NK-92 treated with Interleukin-12 subunit alpha and Interleukin-12 subunit beta, amount 100 ng/mL, for 24 hours (cell line): ENCODE measurements around the gene RFNG.

Experiments used
- DNase-seq: peaks from one replicate; lab custom pipeline; 2025; lab: John Stamatoyannopoulos, UW

The RFNG gene, protein sequence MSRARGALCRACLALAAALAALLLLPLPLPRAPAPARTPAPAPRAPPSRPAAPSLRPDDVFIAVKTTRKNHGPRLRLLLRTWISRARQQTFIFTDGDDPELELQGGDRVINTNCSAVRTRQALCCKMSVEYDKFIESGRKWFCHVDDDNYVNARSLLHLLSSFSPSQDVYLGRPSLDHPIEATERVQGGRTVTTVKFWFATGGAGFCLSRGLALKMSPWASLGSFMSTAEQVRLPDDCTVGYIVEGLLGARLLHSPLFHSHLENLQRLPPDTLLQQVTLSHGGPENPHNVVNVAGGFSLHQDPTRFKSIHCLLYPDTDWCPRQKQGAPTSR

DNA sequence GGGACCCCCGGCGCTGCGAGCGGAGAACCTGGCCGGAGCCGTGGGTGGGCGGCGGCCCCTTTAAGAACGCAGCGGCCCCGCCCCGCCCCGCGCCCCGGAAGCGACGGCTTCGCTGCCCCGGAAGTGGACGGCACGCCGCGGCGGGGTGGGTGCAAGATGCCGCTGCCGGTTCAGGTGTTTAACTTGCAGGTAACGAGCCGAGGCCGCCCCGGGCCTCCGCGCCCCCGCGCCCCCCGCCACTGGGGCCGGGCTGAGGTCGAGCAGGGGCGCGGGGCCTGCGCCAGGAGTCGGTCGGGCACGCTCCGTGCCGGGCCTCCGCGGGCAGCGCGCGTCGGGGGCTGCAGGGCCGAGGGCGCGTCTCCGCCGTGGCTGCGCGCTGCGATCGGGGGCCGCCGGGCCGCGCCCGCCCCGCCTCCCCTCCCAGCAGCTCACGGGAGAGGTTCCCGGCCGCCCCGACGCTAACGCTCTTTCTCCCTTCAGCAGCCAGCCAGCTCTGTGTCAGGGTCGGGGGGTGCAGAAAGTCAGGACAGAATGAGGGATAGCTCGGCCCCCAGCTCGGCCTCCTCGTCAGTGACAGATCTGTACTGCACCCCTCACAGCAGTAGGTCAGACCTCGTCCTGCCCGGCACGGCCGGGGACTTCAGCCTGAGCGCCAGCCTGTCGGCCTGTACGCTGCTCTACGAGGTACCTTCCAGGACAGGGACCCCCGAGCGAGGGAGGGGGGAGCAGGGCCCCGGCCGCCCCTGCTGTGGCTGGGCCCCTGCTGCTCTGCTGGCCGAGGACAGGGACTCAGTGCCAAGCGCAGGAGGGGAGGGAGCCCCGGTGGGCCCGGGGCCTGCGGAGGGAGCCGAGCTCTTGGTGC lies at the start of gene RFNG, which contains the start of gene GPS1:
RFNG (minus strand) TSS at position 36 of the 862 bp plus-strand sequence. CDS start 45 bp downstream, outside the sequence.
GPS1 (plus strand) TSS at position 123 of the 862 bp plus-strand sequence; CDS start at position 157, 34 bp downstream.
- peak; percentile 48 for DNase-seq

DNA sequence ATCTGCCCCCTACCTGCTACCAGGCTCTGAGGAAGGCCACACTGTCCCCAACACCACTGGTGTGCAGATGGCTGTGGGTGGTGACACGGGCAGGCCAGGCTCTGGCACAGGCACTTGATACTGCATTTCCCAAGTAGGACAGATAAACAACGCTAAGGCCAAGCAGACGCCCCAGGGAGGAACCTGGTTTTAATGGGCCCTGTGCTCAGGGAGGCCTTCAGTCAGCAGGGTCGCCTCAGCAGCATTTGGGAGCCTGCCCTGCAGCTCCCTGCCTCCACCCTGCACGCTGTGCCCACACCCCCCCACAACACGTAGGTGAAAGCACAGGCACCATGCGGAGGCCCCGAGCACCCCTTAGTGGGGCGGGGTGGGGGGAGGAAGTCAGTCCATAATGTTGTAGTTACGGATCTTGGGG lies 49.7 kb upstream of the RFNG start:
- DNase-seq = no peak

DNA sequence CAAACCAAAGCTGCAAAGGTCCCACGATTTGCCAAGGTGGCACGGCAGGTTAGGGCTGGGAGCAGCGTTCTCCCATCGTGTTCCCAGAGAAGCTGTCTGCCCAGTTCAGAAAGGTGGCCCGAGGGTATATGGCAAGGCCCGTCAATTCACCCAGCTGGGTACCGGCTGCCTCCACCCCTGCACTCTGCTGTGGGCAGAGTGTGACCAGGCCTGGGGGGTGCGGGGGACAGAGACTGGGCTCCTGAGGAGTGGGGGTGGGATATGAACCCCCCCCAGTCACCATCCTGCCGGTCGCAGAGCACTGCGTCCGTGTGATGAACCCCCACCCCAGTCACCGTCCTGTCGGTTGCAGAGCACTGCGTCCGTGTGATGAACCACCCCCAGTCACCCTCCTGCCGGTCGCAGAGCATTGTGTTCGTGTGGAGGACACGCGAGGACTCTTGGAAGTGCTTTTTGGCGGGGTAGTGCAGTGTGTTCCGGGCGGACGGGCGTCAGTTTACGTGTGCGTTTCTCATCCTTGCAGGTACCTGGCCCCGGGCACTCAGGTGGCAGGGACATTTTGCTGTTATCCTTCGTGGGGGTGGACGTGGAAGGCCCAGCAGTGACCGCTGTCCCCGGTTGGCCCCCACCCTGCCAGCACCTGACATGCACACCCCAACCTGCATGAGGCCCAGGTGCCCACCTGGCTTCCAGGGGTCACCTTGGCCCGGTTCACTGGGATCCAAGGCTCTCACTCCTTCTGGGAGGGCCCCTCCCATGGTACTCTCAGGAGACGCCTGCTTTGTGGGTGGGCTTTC lies 49.1 kb upstream of the RFNG start:
- no peak for DNase-seq

DNA sequence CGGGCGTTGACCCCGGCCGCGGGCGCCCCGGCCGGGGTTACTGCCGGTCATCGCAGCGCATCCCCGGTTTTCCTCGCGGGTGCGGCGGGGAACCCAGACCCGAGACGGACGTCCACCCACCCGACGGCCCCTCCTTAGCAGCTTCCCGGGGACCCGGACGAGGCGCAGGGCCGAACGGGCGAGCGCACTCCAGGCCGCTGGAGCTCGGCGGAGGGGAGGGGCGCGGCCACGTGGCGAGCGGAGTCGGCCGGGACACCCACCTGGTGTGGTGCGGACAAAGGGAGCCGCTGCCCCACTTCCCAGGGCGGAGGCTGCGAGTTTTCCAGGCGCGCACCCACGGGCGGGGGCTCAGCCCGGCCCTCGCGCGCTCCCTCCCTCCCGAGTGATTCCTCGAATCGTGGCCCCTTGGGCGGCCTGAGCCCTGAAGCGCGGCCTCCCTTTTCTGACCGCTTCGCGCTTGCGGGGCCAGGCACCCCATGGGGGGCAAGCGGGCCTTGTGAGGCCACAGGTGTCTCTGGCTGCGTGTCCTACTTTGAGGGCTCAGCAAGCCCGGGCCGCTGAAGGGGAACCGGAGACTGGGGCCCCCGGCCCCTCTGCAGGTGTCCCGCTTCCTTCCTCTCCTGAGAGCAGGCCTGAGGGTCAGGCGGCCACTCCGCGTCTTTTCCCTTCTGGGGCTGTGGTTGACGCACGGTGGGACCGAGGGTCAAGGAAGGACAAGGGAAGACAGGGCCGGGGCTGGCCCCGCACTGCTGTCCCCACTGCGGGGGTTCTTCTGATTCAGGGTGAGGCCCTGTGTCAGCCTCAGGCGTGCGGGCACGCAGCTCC lies 47.5 kb upstream of the RFNG start:
- DNase-seq = no peak

DNA sequence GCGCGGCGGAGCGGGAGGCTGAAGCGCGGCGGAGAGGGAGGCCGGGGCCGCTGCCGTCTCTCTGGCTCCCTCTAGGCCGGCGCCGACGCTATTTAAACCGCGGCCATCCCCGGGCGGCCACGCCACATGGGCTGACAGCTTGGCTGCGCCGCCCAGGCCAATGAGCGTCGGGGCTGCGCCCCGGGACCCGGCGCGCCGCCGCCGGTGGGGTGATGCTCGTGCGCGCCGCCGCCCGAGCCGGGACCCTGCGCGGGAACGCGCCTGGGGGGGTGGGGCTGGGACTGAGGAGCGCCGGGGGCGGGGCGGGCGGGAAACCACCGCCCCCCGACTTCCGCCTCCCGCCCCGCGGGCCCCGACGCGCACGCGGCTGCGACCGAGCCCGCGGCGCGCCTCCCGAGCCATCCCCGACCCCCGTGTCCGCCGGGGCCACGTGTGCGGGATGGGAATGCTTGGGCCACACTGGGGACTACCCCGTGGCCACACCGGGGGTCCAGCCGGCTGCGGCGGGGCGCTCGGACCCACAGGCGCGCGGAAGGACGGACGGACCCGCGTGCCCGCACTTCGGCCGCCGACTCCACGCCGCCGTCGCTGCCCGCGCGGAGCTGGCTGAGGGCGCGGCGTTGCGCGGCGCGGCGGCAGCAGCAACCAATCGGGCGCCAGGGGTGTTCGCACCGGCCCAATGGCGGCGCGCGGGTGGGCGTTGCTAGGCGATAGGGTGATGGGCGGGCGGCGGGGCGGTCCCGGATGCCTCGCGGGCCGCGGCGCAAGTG lies 46.7 kb upstream of the RFNG start, which contains the start of gene FASN:
FASN (minus strand) TSS at position 68 of the 770 bp plus-strand sequence. CDS start 1,791 bp downstream, outside the sequence.
- DNase-seq = peak; percentile 88

DNA sequence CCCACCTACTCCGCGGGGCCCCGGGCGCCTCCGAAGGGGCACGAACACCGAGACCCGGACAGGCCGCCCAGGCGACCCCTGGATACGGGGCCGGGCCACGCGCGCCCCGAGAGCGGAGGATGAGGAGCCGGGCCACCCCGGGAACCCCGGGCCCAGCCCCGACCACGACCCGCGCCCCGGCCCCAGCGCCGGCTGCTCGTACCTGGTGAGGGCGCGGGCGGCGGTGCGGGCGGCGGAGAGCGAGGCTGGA lies 46.2 kb upstream of the RFNG start:
- no peak for DNase-seq

DNA sequence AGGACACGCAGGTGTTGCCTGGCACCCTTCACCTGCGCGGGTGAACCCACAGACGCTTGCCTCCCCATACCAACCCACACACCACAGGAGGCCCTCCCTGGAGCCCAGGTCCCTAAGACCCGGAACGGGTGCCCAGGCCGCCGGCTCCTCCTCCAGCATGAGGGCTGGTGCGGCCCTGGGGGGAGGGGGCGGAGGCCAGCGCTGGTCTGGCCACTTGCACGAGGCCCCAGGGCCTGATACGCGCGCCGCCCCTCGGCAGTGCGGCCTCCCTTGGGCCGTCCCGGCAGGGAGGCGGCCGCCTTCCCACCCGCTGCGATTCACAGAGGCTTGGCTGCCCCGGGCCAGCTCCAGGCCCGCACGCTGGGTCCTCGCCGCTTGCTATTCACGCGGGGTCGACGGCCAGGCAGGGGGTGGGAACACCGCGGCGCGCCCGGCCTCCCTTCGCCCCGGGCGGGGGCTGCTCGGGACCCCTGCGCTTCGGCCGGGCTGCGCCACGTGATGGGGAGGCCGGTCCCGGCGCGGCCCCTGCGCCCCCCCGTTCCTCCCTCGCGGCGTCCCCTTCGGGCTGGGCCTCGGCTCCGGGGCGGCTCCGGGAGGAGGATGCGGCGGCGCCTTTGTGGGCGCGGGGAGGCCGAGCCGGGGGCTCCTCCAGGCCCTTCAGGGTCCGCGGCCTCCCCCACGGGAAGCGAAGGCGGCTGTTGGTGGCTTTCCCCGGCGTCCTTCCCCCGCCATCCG lies 45.7 kb upstream of the RFNG start:
- DNase-seq = peak; percentile 60

DNA sequence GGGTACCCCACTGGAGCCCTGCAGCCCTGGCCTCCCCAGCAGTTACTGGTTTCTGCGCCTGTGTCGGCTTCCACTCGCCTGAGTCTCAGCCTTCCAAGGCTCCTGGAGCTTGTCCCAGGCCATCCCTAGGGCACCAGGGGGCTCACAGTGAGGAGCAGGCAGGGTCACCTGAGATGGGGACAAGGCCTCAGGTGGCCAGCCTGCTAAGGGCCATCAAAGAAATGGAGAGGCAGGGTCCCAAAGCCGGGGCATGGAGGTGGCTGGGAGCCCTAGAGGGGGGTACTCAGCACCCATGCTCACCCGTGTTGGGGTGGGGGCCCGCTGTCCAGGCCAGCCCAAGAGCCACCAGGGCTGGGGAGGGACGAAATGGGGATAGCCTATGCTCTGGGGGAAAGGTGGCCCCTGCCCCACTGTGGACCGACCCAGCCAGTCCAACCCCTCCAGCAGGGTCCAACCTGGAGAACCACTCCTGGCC lies 45.1 kb upstream of the RFNG start:
- no peak for DNase-seq

DNA sequence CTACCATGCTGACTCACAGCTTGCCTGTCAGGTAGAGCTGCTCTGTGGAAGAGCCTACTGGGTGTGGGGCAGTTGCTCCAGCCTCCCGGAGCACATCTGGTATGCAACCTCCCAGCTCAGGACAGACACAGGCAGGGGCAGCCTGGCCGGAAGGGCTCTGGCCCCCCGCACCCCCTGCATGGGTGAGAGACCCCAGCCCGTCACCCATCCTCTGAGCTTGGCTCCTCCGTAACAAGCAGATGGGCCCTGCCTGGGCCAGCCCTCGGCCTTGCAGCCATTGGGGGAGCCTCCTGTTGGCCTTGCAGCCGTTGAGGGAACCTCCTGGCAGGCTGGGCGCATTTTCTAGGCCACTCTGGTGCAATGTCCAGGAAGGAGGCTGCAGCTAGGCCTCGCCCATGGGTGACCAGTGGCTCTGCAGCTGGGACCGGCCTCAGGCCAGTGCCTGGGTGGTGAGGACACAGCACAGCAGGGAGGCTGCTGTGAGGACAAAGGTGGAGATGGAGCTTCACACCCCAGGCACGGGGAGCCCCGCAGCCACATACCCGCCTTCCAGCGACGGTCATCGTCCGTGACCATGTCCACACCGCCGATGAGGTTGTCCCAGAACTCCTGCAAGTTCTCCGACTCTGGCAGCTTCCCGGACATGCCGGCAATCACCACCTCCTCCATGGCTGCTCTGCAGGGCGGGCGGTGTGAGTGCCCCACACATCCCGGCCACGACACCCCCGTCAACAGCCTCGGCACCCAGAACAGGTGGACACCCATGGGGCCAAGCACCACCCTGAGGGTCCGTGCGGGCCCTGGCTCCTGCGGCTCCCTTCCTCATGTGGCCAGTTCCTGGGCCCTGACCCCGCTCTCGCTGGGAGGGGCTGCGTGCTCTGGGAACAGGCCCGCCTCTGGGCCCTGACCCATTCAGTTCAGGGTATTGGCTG lies 44.4 kb upstream of the RFNG start:
- no peak for DNase-seq

DNA sequence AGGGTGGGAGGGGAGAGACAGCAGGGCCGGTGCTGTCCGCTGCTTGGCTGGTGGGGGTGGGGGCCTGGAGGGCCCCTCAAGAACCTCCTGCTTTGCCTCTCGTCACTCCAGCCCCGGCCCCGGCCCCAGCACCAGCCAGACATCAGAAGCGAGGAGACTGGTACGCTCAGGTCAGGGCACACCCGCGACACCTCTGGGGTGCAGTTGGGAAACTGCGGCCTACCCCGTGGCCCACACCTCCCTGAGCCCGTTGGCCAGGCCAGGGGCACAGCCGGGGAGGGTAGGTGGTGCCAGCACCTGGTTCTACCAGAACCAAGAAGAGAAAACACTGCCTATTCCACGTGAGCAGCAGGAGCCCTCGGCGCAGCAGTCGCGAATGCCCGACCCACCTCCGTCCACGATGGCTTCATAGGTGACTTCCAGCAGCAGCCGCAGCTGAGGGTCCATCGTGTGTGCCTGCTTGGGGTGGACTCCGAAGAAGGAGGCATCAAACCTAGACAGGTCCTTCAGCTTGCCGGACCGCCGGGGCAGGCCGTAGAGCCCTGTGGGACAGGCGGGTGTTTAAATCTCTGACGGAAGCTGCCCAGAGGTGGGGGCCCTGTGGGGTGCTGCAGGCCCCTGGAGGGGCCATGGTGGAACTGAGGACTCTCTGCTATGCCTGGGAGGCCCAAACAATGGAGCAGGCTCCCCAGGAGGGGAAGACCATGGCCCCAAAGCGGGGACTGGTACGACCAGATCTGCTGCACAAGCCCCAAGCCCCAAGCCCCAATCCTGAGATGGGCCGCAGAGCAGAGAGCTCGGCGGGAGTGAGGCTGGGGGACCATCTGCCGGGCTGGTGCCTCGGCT lies 43.5 kb upstream of the RFNG start:
- DNase-seq = no peak

DNA sequence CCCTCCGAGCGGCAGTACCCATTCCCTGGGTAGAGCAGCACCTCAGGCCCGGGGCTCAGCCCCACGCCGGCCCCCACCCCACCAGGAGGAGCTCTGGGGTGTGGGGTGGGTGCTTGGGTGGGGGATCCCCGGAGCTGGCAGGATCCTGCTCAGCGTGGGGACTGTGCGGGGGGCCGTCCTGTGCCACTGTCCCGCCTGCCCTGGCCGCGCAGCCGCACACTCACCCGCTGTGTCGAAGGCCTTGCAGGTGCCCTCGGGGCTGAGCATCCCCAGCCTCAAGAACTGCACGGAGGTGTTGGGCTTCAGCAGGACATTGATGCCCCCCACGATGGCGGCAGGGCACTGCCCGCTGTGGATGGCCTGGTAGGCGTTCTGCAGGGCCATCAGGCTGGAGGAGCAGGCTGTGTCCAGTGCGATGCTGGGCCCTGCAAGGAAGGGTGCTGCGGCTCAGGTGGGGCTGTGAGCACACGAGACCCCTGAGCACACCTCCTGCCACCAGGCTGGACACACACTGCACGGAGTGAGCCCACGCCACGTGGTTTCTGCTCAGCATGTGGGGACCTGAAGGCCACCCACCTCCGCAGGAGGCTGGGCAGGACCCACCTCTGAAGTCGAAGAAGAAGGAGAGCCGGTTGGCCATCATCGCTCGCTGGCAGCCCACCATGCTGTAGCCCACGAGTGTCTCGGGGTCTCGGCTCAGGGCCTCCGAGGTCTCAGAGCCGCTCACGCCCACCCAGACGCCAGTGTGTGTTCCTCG lies 41.6 kb upstream of the RFNG start:
- DNase-seq = no peak

DNA sequence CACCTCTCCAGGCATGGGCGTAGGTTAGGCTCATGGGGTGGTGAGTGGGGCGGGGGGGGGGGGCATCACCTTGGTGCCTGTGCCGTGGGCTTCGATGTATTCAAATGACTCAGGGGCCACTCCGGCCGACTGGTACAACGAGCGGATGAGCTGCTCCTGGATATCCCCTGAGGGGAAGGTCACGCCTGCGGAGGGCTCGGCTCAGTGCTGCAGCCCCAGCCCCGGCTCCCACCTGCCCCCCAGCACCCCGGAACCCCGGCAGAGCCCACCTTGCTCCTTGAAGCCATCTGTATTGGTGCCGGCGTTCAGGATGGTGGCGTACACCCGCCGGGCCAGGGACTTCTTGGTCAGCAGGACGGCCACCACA lies 41.0 kb upstream of the RFNG start:
- DNase-seq = no peak

DNA sequence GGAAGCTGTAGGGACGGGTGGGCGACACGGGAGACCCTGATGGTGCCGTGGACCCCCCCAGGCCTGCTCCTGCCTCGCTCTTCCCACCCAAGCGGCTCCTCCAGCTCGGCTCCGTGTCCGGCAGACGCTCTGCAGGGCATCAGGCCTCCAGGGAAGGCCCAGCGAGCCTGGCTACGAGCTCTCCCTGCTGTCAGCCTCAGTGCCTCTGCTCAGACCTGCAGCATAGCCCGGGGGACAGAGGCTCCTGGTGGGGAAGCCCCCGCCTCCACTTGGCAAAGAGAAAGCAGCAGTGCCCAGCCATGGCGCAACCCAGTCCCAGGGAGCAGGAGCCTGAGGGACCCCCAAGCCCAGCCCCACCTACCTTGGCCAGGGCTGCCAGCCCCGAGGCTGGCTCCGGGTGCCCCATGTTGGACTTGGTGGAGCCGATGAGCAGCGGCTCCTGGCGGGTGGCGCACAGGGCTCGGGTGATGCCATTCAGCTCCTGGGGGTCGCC lies 40.5 kb upstream of the RFNG start:
- no peak for DNase-seq

DNA sequence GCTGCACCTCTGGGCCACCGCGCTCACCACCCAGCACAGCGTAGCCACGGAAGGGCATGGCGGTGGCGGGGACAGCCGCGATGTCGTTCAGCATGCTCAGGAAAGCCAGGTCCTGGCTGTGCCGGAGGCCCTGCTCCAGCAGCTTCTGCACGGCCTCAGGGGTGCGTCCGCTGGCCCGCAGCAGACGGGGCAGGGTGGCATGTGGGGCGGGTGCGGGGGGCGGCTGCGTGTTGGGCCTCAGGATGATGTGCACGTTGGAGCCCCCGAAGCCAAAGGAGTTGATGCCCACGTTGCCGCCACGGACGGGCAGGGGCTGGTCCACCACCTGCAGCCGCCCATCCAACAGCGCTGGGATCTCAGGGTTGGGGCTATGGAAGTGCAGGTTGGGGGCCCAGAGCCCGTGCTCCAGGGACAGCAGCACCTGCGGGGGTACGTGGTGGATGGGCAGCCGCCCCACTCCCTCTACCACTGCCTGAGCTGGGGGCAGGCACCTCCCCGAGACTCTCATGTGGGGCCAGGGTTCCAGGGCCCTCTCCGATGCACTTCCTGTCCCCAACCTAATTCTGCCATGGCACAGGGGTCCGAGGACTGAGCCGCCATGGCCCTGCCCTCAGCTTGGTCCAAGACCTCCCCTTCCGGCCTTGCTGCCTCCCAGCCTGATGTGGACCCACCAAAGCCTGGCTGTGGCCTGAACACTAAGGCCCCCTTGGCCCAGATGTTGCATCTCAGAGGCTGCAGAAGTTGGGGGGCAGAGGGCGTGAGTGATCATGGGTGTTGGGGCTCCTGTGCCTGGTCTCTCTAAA lies 39.9 kb upstream of the RFNG start:
- no peak for DNase-seq

DNA sequence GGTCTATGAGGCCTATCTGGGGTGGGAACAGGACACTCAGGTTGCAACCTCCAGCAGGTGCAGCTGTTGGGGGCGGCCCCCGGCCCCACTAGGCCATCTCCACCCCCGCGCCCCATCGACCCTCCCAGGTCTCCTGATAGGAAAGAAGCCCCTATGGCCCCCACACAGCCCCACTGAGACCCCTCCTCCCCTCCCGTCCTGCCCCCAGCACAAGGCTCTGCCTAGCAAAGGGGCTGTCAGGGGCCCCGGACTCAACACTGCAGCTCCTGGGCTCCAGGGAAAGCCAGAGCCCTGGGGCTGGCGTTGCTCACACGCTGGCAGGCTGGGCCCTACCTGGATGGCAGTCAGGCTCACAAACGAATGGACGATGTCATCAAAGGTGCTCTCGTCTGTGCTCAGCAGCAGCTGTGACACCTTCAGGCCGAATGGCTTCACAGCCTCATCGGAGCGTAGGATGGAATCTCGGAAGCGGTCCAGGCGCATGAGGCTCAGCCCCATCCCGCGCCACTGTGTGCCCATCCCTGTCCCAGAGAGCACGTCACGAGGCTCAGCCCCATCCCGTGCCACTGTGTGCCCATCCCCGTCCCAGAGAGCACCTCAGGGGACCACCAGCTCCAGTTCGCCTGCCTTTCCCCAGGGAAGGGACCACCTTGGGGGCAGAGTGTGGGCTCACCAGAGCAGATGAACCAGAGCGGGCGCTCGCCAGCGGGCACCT lies 39.1 kb upstream of the RFNG start:
- DNase-seq = no peak
